H1 (cell line): ENCODE results near the gene RIPOR3. TPM values are rescaled to one million over a fixed set of nuclear protein-coding genes. Genes with fewer than 3 reads are reported as not detected.

ENCODE experiments used
- CTCF ChIA-PET: fragments of 300-600 bp; sonication (Branson Sonifier 250); formaldehyde crosslinking; loops from one replicate; lab custom pipeline; 2021; ENCODE audit not compliant: partially characterized antibody; lab: Charles Lee
- POLR2A ChIA-PET: fragments of 300-600 bp; sonication (Branson Sonifier 250); formaldehyde crosslinking; loops from one replicate; lab custom pipeline; 2021; ENCODE audit warnings: inconsistent platforms; ENCODE audit not compliant: partially characterized antibody; lab: Charles Lee
- DNase-seq, 2 experiments: peaks; one replicate each; pipeline versions ENCODE4 v3.0.0 to v3.0.0-alpha.2; 2010 to 2022; ENCODE audit warnings: low spot score in 2 of 2, low read depth in 1 of 2, mixed read lengths in 1 of 2
- FAIRE-seq: peaks from 2 replicates; lab custom pipeline; 2011; peaks lifted over from hg19 to GRCh38; lab: Jason Lieb, UNC
- H2AFZ ChIP-seq: 2 replicates; pipeline ENCODE4 v1.8.1; 2012; ENCODE audit warnings: low read length, inconsistent platforms
- H2AK5ac ChIP-seq: 2 replicates; pipeline ENCODE4 v1.6.1; 2013; ENCODE audit warnings: low read depth, low read length
- H2BK120ac ChIP-seq: replicated peaks from 2 replicates; pipeline ENCODE3; 2013; ENCODE audit warnings: low read depth, low read length, inconsistent platforms
- H2BK12ac ChIP-seq: 2 replicates; pipeline ENCODE4 v1.6.1; 2013; ENCODE audit warnings: low read depth, low read length
- H2BK15ac ChIP-seq: 2 replicates; pipeline ENCODE4 v1.6.1; 2013; ENCODE audit warnings: low read length
- H2BK20ac ChIP-seq: 2 replicates; pipeline ENCODE4 v1.6.1; 2013; ENCODE audit warnings: low read length
- H2BK5ac ChIP-seq: 2 replicates; pipeline ENCODE4 v1.6.1; 2013; ENCODE audit warnings: low read depth, low read length
- H3K14ac ChIP-seq: 2 replicates; pipeline ENCODE4 v1.6.1; 2013; ENCODE audit warnings: inconsistent platforms; ENCODE audit not compliant: insufficient read length
- H3K18ac ChIP-seq: 2 replicates; pipeline ENCODE4 v1.6.1; 2013; ENCODE audit warnings: low read length; ENCODE audit errors: extremely low read depth
- H3K23ac ChIP-seq: 2 replicates; pipeline ENCODE4 v1.6.1; 2013; ENCODE audit warnings: inconsistent platforms; ENCODE audit not compliant: insufficient read length
- H3K23me2 ChIP-seq: 2 replicates; pipeline ENCODE4 v1.6.1; 2013; ENCODE audit warnings: low read depth, low read length
- H3K27ac ChIP-seq: 2 replicates; pipeline ENCODE4 v1.6.1; 2011; ENCODE audit warnings: low read depth, low read length, inconsistent platforms
- H3K27me3 ChIP-seq, 4 experiments: replicated peaks in 1 of 4; 1 replicate in 1 of 4; 2 replicates in 3 of 4; pipeline versions ENCODE4 v1.6.1 to v1.8.1; 2011 to 2013; ENCODE audit warnings: low read length in 3 of 4, mild to moderate bottlenecking in 3 of 4, inconsistent platforms in 2 of 4, mixed read lengths in 2 of 4, moderate library complexity in 1 of 4; ENCODE audit not compliant: control insufficient read depth in 3 of 4, insufficient read depth in 3 of 4; ENCODE audit errors: extremely low read depth in 1 of 4
- H3K36me3 ChIP-seq, 4 experiments: 2 replicates each; pipeline versions ENCODE4 v1.6.1 to v1.8.1; 2011 to 2013; ENCODE audit warnings: mild to moderate bottlenecking in 4 of 4, low read length in 3 of 4, moderate library complexity in 2 of 4, control low read depth in 1 of 4, inconsistent platforms in 1 of 4; ENCODE audit not compliant: insufficient read depth in 4 of 4, control insufficient read depth in 2 of 4
- H3K4ac ChIP-seq: replicated peaks from 2 replicates; pipeline ENCODE3; 2013; ENCODE audit warnings: low read length, low read depth, mixed read lengths, inconsistent platforms; ENCODE audit not compliant: insufficient read length
- H3K4me1 ChIP-seq, 4 experiments: replicated peaks in 1 of 4; 1 replicate in 1 of 4; 2 replicates in 3 of 4; pipeline versions ENCODE4 v1.6.1 to v1.8.1; 2011 to 2013; ENCODE audit warnings: low read length in 3 of 4, inconsistent platforms in 2 of 4, mixed read lengths in 1 of 4; ENCODE audit not compliant: insufficient read depth in 4 of 4, control insufficient read depth in 3 of 4
- H3K4me2 ChIP-seq, 2 experiments: 2 replicates each; pipeline versions ENCODE4 v1.6.1 to v1.8.1; 2011 to 2013; ENCODE audit warnings: low read depth in 2 of 2, low read length in 2 of 2, control low read depth in 1 of 2, inconsistent platforms in 1 of 2, mild to moderate bottlenecking in 1 of 2; ENCODE audit not compliant: insufficient read depth in 1 of 2
- H3K4me3 ChIP-seq, 4 experiments: fragments of 200-600, 300-600 bp in 1 of 4; sonication (generic), shearing (Covaris generic), sonication (Bioruptor Twin) in 1 of 4; 2 replicates each; pipeline versions ENCODE4 v1.5.1 to v1.8.1; 2011 to 2016; ENCODE audit warnings: low read length in 4 of 4, low read depth in 3 of 4, control low read depth in 2 of 4, inconsistent platforms in 2 of 4, mild to moderate bottlenecking in 2 of 4, mixed read lengths in 1 of 4, moderate library complexity in 1 of 4; ENCODE audit not compliant: insufficient read depth in 2 of 4; ENCODE audit errors: extremely low read depth in 1 of 4
- H3K56ac ChIP-seq: replicated peaks from 2 replicates; pipeline ENCODE3; 2013; ENCODE audit warnings: low read depth, mild to moderate bottlenecking, mixed read lengths, low read length, inconsistent platforms; ENCODE audit not compliant: insufficient read length
- H3K79me1 ChIP-seq: 2 replicates; pipeline ENCODE4 v1.6.1; 2013; ENCODE audit warnings: low read depth, low read length, control low read depth
- H3K79me2 ChIP-seq, 2 experiments: 2 replicates each; pipeline versions ENCODE4 v1.6.1 to v1.8.1; 2012 to 2013; ENCODE audit warnings: low read length in 2 of 2, mild to moderate bottlenecking in 2 of 2, inconsistent platforms in 1 of 2; ENCODE audit not compliant: insufficient read depth in 2 of 2, control insufficient read depth in 1 of 2
- H3K9ac ChIP-seq, 4 experiments: replicated peaks in 1 of 4; 1 replicate in 1 of 4; 2 replicates in 3 of 4; pipeline versions ENCODE4 v1.6.1 to v1.8.1; 2011 to 2013; ENCODE audit warnings: low read depth in 3 of 4, low read length in 3 of 4, control low read depth in 2 of 4, mild to moderate bottlenecking in 2 of 4, moderate library complexity in 2 of 4, inconsistent platforms in 1 of 4; ENCODE audit errors: extremely low read depth in 1 of 4
- H3K9me3 ChIP-seq, 2 experiments: 2 replicates each; pipeline versions ENCODE4 v1.6.1 to v1.8.1; 2012 to 2013; ENCODE audit warnings: mild to moderate bottlenecking in 2 of 2, moderate library complexity in 2 of 2, control low read depth in 1 of 2, inconsistent platforms in 1 of 2, low read depth in 1 of 2, low read length in 1 of 2, mixed read lengths in 1 of 2; ENCODE audit not compliant: insufficient read depth in 2 of 2
- H4K20me1 ChIP-seq, 2 experiments: replicated peaks in 1 of 2; 2 replicates each; pipeline versions ENCODE3 to v1.8.1; 2011 to 2013; ENCODE audit warnings: inconsistent platforms in 2 of 2, low read length in 2 of 2, mild to moderate bottlenecking in 1 of 2; ENCODE audit not compliant: insufficient read depth in 2 of 2, control insufficient read depth in 1 of 2
- H4K5ac ChIP-seq: 2 replicates; pipeline ENCODE4 v1.6.1; 2013; ENCODE audit warnings: low read length, low read depth, mixed read lengths, inconsistent platforms; ENCODE audit not compliant: insufficient read length
- H4K8ac ChIP-seq: 2 replicates; pipeline ENCODE4 v1.8.0; 2013; ENCODE audit warnings: mild to moderate bottlenecking, moderate library complexity, low read length, inconsistent platforms; ENCODE audit not compliant: insufficient read depth; ENCODE audit errors: extremely low read depth
- H4K91ac ChIP-seq: replicated peaks from 2 replicates; pipeline ENCODE3; 2013; ENCODE audit warnings: low read length, mixed read lengths, inconsistent platforms; ENCODE audit not compliant: insufficient read length
- RNF2 ChIP-seq: fragments of 200-900, 300-1000 bp; sonication (generic); IDR thresholded peaks from 2 replicates; pipeline ENCODE4 v1.7.1; 2016; ENCODE audit warnings: borderline replicate concordance, low read depth, mild to moderate bottlenecking, antibody characterized with exemption, low read length; ENCODE audit not compliant: poor library complexity, severe bottlenecking; ENCODE audit errors: missing control alignments
- WGBS, 2 experiments: shearing (Covaris generic) in 1 of 2; methylation state at CpG; one replicate each; pipeline versions ENCODE4 v1.1.6 to v1.1.7; 2013 to 2015; ENCODE audit warnings: low lambda C conversion rate in 2 of 2, mixed read lengths in 2 of 2, inconsistent platforms in 1 of 2, low coverage in 1 of 2, missing lambda C conversion rate in 1 of 2; ENCODE audit not compliant: insufficient replicate concordance in 2 of 2, insufficient coverage in 1 of 2, insufficient read length in 1 of 2; ENCODE audit errors: extremely low coverage in 1 of 2, missing lambda C conversion rate in 1 of 2; 5-methylcytosine and 5-hydroxymethylcytosine counted together
- polyA plus RNA-seq, 7 experiments: library from polyadenylated mRNA; depleted of rRNA in 3 of 7; stranded (reverse) in 5 of 7; unstranded in 2 of 7; fragments of >200 nt in 5 of 7; fragments of 200-250 nt in 2 of 7; gene quantifications; 1 replicate in 5 of 7; 2 replicates in 1 of 7; 4 replicates in 1 of 7; pipeline versions ENCODE4 v1.2.1 to v1.2.3, GENCODE V29; 2011 to 2013; ENCODE audit warnings: missing spikeins in 2 of 7, mixed read lengths in 2 of 7
- total RNA-seq: library from RNA; stranded (reverse); fragmentation: NEBNext Ultra II Directional; extraction: Animal tissue kit (Norgen Biotek cat#: 25700); gene quantifications from 2 replicates; pipeline ENCODE4 v1.2.1, GENCODE V29; 2021

The RIPOR3 gene
- total and polyA plus RNA-seq, 2 of the 8 experiments (the other 6 are each of a cell fraction or from before 2014, with no cell fraction given): 3.6 to 4.5 TPM

- H3K4me1 ChIP-seq: peaks cover 0 to 13% (median 8%) of the 10 kb centered on the region in 4 experiments; a peak in 4 of 7 replicates
- H3K79me2 ChIP-seq: no peaks in the 10 kb centered on the region
- H3K27ac ChIP-seq: no peak overlapping the region
- H2BK20ac ChIP-seq: 0 out of 2 replicates have a peak overlapping the region, but pooled peaks have one; percentile 61
- peak overlapping the region; percentile 92; the same call in 1 of the 2 replicates for H2BK12ac ChIP-seq
- 0 out of 2 replicates have a peak overlapping the region, but pooled peaks have one; percentile 15 for H2AK5ac ChIP-seq
- H3K14ac ChIP-seq: no peak overlapping the region
- FAIRE-seq: no peak
- WGBS, 2 experiments: 79% methylated on average over 15 of the region's 15 CpGs; no CpG with 5 or more reads in 1 of the 2 experiments
- no peaks in the 10 kb centered on the region for H3K9me3 ChIP-seq
- no peaks in the 10 kb centered on the region for H4K20me1 ChIP-seq
- no peaks in the 10 kb centered on the region for H3K36me3 ChIP-seq
- POLR2A ChIA-PET: interaction anchor here (0.9 to 1.5 kb wide), 2 partner anchors 15 to 40 kb away, joined by 3 read pairs; no protein-coding TSS in a partner anchor
- H3K4me2 ChIP-seq: no peak overlapping the region
- no peak overlapping the region for H4K5ac ChIP-seq
- CTCF ChIA-PET: interaction anchor here (0.6 to 5.4 kb wide), 8 partner anchors 10 to 410 kb away, joined by 3 to 36 read pairs (median 3); no protein-coding TSS in a partner anchor
- H2BK120ac ChIP-seq: no peak overlapping the region
- no peak for DNase-seq
- no peak for TF ChIP-seq RNF2
- H3K56ac ChIP-seq: no peak overlapping the region
- no peak overlapping the region for H2AFZ ChIP-seq
- H3K4me3 ChIP-seq: no peak overlapping the region
- H4K8ac ChIP-seq: peak overlapping the region; percentile 6; the same call in 1 of the 2 replicates
- H2BK15ac ChIP-seq: peak overlapping the region; percentile 92; the same call in 1 of the 2 replicates
- H3K18ac ChIP-seq: peak overlapping the region; percentile 78; the same call in 1 of the 2 replicates
- no peak overlapping the region for H3K4ac ChIP-seq
- H2BK5ac ChIP-seq: peak overlapping the region; percentile 78; the same call in 1 of the 2 replicates
- no peak overlapping the region for H3K9ac ChIP-seq
- H3K23ac ChIP-seq: no peak overlapping the region
- no peak overlapping the region for H4K91ac ChIP-seq
- H3K23me2 ChIP-seq: no peaks in the 10 kb centered on the region; the same call in 1 of the 2 replicates
- H3K79me1 ChIP-seq: no peaks in the 10 kb centered on the region; the same call in 1 of the 2 replicates
- no peaks in the 10 kb centered on the region for H3K27me3 ChIP-seq
Observed at GRCh38 chr20:50595988-50596693, 95.2 kb downstream of the RIPOR3 start.
